Activated naive CD4-positive, alpha-beta T cell treated with anti-CD3 and anti-CD28 coated beads, Interleukin-2, amount 10 ng/mL, durations not matched to agents 7 days and 5 days (primary cell): ENCODE measurements around the gene ECHS1.

Experiments used
- CTCF ChIA-PET: fragments of 350-600 bp; sonication (Branson Sonifier 250); formaldehyde crosslinking; loops from one replicate; lab custom pipeline; 2021; ENCODE audit warnings: antibody characterized with exemption; lab: Charles Lee
- DNase-seq: peaks from one replicate; pipeline ENCODE4 v3.0.0-alpha.2; 2020
- H3K27ac Mint-ChIP-seq: one replicate; pipeline ENCODE4 v1.8.0; 2021; ENCODE audit warnings: mild to moderate bottlenecking, moderate library complexity, mixed read lengths
- H3K27me3 Mint-ChIP-seq: one replicate; pipeline ENCODE4 v1.8.0; 2021; ENCODE audit warnings: mild to moderate bottlenecking, mixed read lengths
- H3K36me3 Mint-ChIP-seq: one replicate; pipeline ENCODE4 v1.8.0; 2021; ENCODE audit warnings: mixed read lengths
- H3K4me1 Mint-ChIP-seq: one replicate; pipeline ENCODE4 v1.8.0; 2021; ENCODE audit warnings: mixed read lengths
- H3K4me3 Mint-ChIP-seq: one replicate; pipeline ENCODE4 v1.8.0; 2021; ENCODE audit warnings: mild to moderate bottlenecking, moderate library complexity, mixed read lengths
- H3K9me3 Mint-ChIP-seq: one replicate; pipeline ENCODE4 v1.8.0; 2021; ENCODE audit warnings: mixed read lengths

ECHS1 gene

GRCh38 chr10:133313192-133313591 lies 60.0 kb downstream of the ECHS1 start:
- H3K27ac Mint-ChIP-seq: no peak overlapping the region
- CTCF ChIA-PET: no interaction called here
- DNase-seq: no peak
- H3K4me1 Mint-ChIP-seq: peaks cover 7% of the 10 kb centered on the region
- H3K4me3 Mint-ChIP-seq: no peak overlapping the region
- no peaks in the 10 kb centered on the region for H3K27me3 Mint-ChIP-seq
- no peaks in the 10 kb centered on the region for H3K9me3 Mint-ChIP-seq
- H3K36me3 Mint-ChIP-seq: peaks cover 19% of the 10 kb centered on the region

- Mint-ChIP-seq H3K9me3 (no peaks in the 10 kb centered on the region), H3K4me3 (no peak overlapping the region), H3K36me3 (peaks cover 21% of the 10 kb centered on the region), H3K27ac (no peak overlapping the region), H3K27me3 (no peaks in the 10 kb centered on the region), H3K4me1 (peaks cover 9% of the 10 kb centered on the region)
- CTCF ChIA-PET: no interaction called here
- DNase-seq: no peak
Measured at GRCh38 chr10:133312769-133313145, 60.4 kb downstream of the ECHS1 start.
